HepG2 (cell line): ENCODE measurements around the gene OTOGL.

Source experiments
- BCL6 ChIP-seq: IDR thresholded peaks from 2 replicates; pipeline ENCODE4 v1.6.1; 2016; ENCODE audit warnings: missing genetic modification reagents, missing compliant biosample characterization
- CBFB ChIP-seq: sonication (generic); formaldehyde crosslinking; IDR thresholded peaks from 2 replicates; pipeline ENCODE4 v1.4.0; 2020; ENCODE audit warnings: missing genetic modification reagents
- HOXA7 ChIP-seq: sonication (generic); formaldehyde crosslinking; IDR thresholded peaks from 2 replicates; pipeline ENCODE4 v1.8.1; 2022; ENCODE audit warnings: mild to moderate bottlenecking, missing genetic modification reagents, moderate library complexity
- MAFK ChIP-seq, 2 experiments: IDR thresholded peaks in 1 of 2; conservative IDR thresholded peaks in 1 of 2; 2 replicates each; pipeline ENCODE4 v1.6.1; 2011; ENCODE audit warnings: improper control_type of control experiment in 2 of 2, low read length in 2 of 2
- PTBP1 ChIP-seq: fragments of 200-400 bp; formaldehyde crosslinking; IDR thresholded peaks from 2 replicates; pipeline ENCODE4 v1.6.1; 2018; ENCODE audit warnings: low read length, low read depth; ENCODE audit not compliant: poor library complexity, severe bottlenecking
- SNAPC2 ChIP-seq: sonication (generic); formaldehyde crosslinking; IDR thresholded peaks from 2 replicates; pipeline ENCODE4 v1.8.1; 2022; ENCODE audit warnings: mild to moderate bottlenecking, missing genetic modification reagents
- ZNF552 ChIP-seq: sonication (generic); formaldehyde crosslinking; IDR thresholded peaks from 2 replicates; pipeline ENCODE4 v1.9.0; 2022; ENCODE audit warnings: missing genetic modification reagents, mild to moderate bottlenecking, borderline replicate concordance
- TF ChIP-seq, protein P1 (sequence below): IDR thresholded peaks from 2 replicates; pipeline ENCODE4 v1.6.1; 2012; ENCODE audit warnings: inconsistent platforms

DNA sequence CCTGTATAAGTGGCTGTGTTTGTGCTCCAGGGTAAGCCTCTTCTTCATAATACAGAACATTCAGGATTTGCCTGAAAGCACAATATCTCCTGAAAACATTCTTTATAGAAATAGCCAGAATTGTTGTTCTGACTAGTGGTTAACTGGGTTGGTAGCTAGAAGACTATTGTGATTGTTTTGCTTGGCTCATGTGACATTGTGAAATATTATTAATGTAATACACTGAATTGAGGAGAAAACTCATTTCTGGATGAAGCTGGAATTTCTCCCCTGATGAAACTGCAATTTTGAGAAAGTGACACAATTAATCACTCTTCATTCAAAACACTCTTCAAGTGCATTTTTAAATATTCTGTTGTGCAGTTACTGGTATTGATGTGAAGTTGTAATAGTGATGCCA lies 172.4 kb downstream of the OTOGL start:
- TF ChIP-seq SNAPC2 (CRISPR knock-in tag) (no peak), CBFB (CRISPR knock-in tag) (no peak), PTBP1 (no peak), MAFK (conservative IDR thresholded peaks at IDR 0.05 in 1 of 2, IDR thresholded peaks at IDR 0.05 in 1 of 2; ENCODE audit: low read length in 2 of 2) (no peak), ZNF552 (CRISPR knock-in tag) (no peak), HOXA7 (CRISPR knock-in tag) (no peak), BCL6 (CRISPR knock-in tag) (no peak)
- TF ChIP-seq, protein P1, sequence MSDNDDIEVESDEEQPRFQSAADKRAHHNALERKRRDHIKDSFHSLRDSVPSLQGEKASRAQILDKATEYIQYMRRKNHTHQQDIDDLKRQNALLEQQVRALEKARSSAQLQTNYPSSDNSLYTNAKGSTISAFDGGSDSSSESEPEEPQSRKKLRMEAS = no peak
